Endothelial cell of umbilical vein (primary cell): ENCODE data around the gene ITGA8.

ENCODE experiments used
- CTCF ChIP-seq, 2 donors: IDR thresholded peaks; 1 replicate in 1 of 2; 2 replicates in 1 of 2; pipeline ENCODE4 v1.5.1; 2011; ENCODE audit warnings: low read length in 2 of 2, mild to moderate bottlenecking in 2 of 2, moderate library complexity in 2 of 2, control low read depth in 1 of 2, inconsistent platforms in 1 of 2, low read depth in 1 of 2; ENCODE audit not compliant: insufficient read depth in 1 of 2; ENCODE audit errors: extremely low read depth in 1 of 2
- EZH2 ChIP-seq: IDR thresholded peaks from 2 replicates; pipeline ENCODE4 v1.6.1; 2012; ENCODE audit warnings: borderline replicate concordance, low read depth, mild to moderate bottlenecking, moderate library complexity, low read length, inconsistent platforms; ENCODE audit not compliant: severe bottlenecking
- FOS ChIP-seq: IDR thresholded peaks from 2 replicates; pipeline ENCODE4 v1.6.1; 2011; ENCODE audit warnings: mild to moderate bottlenecking, low read length, moderate library complexity, borderline replicate concordance; ENCODE audit not compliant: insufficient read depth
- JUN ChIP-seq: IDR thresholded peaks from 2 replicates; pipeline ENCODE4 v1.6.1; 2011; ENCODE audit warnings: borderline replicate concordance, low read depth; ENCODE audit not compliant: insufficient read length, insufficient read depth
- MYC ChIP-seq: IDR thresholded peaks from one replicate; pipeline ENCODE4 v1.6.1; 2011; ENCODE audit warnings: mild to moderate bottlenecking, low read depth, low read length
- POLR2A ChIP-seq: IDR thresholded peaks from 2 replicates; pipeline ENCODE4 v1.6.1; 2012; ENCODE audit warnings: low read depth, mild to moderate bottlenecking, control low read depth, low read length

DNA sequence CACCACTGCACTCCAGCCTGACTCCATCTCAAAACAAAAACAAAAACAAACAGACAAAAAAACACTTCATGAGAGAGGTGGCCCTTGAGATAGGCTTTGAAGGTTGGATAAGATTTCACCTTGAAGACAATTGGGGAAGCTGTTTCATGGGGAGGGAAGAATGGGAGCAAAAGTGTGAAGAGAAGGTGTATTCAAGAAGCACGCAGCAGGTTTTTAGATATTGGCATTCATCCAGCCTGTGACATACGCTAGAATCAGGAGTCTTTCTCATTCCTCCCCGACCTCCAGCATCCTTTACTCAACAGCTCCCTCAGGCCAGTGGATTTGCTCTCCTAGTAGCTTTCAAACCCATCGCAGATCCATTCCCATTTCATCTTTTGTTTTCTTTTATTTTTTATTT is 232.3 kb downstream of the ITGA8 start:
- no peak for TF ChIP-seq POLR2A
- no peak for TF ChIP-seq CTCF (IDR thresholded peaks at IDR 0.05; ENCODE audit: extremely low read depth in 1 of 2, insufficient read depth in 1 of 2, low read depth in 1 of 2, low read length in 2 of 2)
- TF ChIP-seq FOS, result no peak
- TF ChIP-seq MYC, result no peak
- TF ChIP-seq EZH2, result no peak
- TF ChIP-seq JUN, result no peak
